DMS79 treated with DMSO at 0.1 percent for 48 hours (cell line): Measurements from ENCODE around the gene ADAMTS17.

Source experiments
- DNase-seq: peaks from one replicate; lab custom pipeline; 2025; lab: John Stamatoyannopoulos, UW

The ADAMTS17 gene

GRCh38 chr15:100030586-100031229 is 311.1 kb downstream of the ADAMTS17 start:
- no peak for DNase-seq

GRCh38 chr15:100029868-100030479 is 311.8 kb downstream of the ADAMTS17 start:
- no peak for DNase-seq

- DNase-seq: no peak
Observed at GRCh38 chr15:100029045-100029444, 312.7 kb downstream of the ADAMTS17 start.

- DNase-seq: no peak
Observed at GRCh38 chr15:100026041-100026440, 315.7 kb downstream of the ADAMTS17 start.

- no peak for DNase-seq
Observed at GRCh38 chr15:100022806-100023205, 319.0 kb downstream of the ADAMTS17 start.

- no peak for DNase-seq
Observed at GRCh38 chr15:100022391-100022790, 319.4 kb downstream of the ADAMTS17 start.

- DNase-seq: no peak
Observed at GRCh38 chr15:100021653-100022052, 320.1 kb downstream of the ADAMTS17 start.

GRCh38 chr15:100020614-100021013 is 321.2 kb downstream of the ADAMTS17 start:
- no peak for DNase-seq

GRCh38 chr15:100020189-100020588 is 321.6 kb downstream of the ADAMTS17 start:
- no peak for DNase-seq

GRCh38 chr15:100019601-100020000 is 322.2 kb downstream of the ADAMTS17 start:
- no peak for DNase-seq

GRCh38 chr15:100018191-100018590 is 323.6 kb downstream of the ADAMTS17 start:
- DNase-seq: no peak

GRCh38 chr15:100017140-100017539 is 324.6 kb downstream of the ADAMTS17 start:
- DNase-seq: no peak

- DNase-seq: no peak
Observed at GRCh38 chr15:100016632-100017031, 325.1 kb downstream of the ADAMTS17 start.

GRCh38 chr15:100011235-100011634 is 330.5 kb downstream of the ADAMTS17 start:
- no peak for DNase-seq

GRCh38 chr15:100009372-100009771 is 332.4 kb downstream of the ADAMTS17 start:
- no peak for DNase-seq

- DNase-seq: no peak
Observed at GRCh38 chr15:100008258-100008657, 333.5 kb downstream of the ADAMTS17 start.

GRCh38 chr15:100007609-100008008 is 334.2 kb downstream of the ADAMTS17 start:
- DNase-seq: no peak

GRCh38 chr15:100005715-100006114 is 336.1 kb downstream of the ADAMTS17 start:
- no peak for DNase-seq

GRCh38 chr15:100005013-100005412 is 336.8 kb downstream of the ADAMTS17 start:
- no peak for DNase-seq

GRCh38 chr15:100002787-100003536 is 338.8 kb downstream of the ADAMTS17 start:
- DNase-seq: no peak

GRCh38 chr15:100002086-100002620 is 339.6 kb downstream of the ADAMTS17 start:
- no peak for DNase-seq

- no peak for DNase-seq
Observed at GRCh38 chr15:100001405-100001804, 340.4 kb downstream of the ADAMTS17 start.
